Measurements from ENCODE around the gene TMEM256. TPM values are rescaled to one million over a fixed set of nuclear protein-coding genes. Genes with fewer than 3 reads are reported as not detected.
A peak's percentile ranks its signal among the peaks of the same experiment; 100 is the strongest.

The TMEM256 gene
- total and polyA plus RNA-seq, 9 donors = 45.4 to 100 (median 58.2) TPM

GRCh38 chr17:7440834-7441195 is 36.9 kb upstream of the TMEM256 start:
- peaks cover 74% of the 10 kb centered on the region for H3K27me3 ChIP-seq (ENCODE audit: control insufficient read depth, insufficient read depth, low read length)
- DNase-seq = peak; percentile 67
- H3K4me1 ChIP-seq (ENCODE audit: control insufficient read depth, insufficient read depth, low read length) = peaks cover 81% of the 10 kb centered on the region

GRCh38 chr17:7440113-7440833 is 36.4 kb upstream of the TMEM256 start:
- Histone ChIP-seq H3K27me3 (ENCODE audit: control insufficient read depth, insufficient read depth, low read length) (peaks cover 74% of the 10 kb centered on the region), H3K36me3 (ENCODE audit: control insufficient read depth, insufficient read depth, low read length) (no peaks in the 10 kb centered on the region), H3K9me3 (replicated peaks; ENCODE audit: control insufficient read depth, low read depth, low read length) (no peaks in the 10 kb centered on the region), H3K27ac (ENCODE audit: low read length) (peak overlapping the region; percentile 48), H3K4me1 (ENCODE audit: control insufficient read depth, insufficient read depth, low read length) (peaks cover 81% of the 10 kb centered on the region), H3K4me3 (ENCODE audit: low read length) (peak overlapping the region; percentile 46)
- WGBS (ENCODE audit: insufficient coverage) = 1% methylated on average over 38 of the region's 46 CpGs
- peak; percentile 67 for DNase-seq

More at GRCh38 chr17:7440834-7441195, 36.9 kb upstream of the TMEM256 start:
- Histone ChIP-seq H3K27ac (ENCODE audit: low read length) (peak overlapping the region; percentile 48), H3K36me3 (ENCODE audit: control insufficient read depth, insufficient read depth, low read length) (no peaks in the 10 kb centered on the region), H3K9me3 (replicated peaks; ENCODE audit: control insufficient read depth, low read depth, low read length) (no peaks in the 10 kb centered on the region), H3K4me3 (ENCODE audit: low read length) (peak overlapping the region; percentile 46)
- 2% methylated on average over 9 of the region's 12 CpGs for WGBS (ENCODE audit: insufficient coverage)

GRCh38 chr17:7439462-7440112 is 35.7 kb upstream of the TMEM256 start, which contains the start of gene FGF11:
Gene FGF11, plus strand, starts transcription at chr17:7439512. Its CDS starts 109 bp downstream, at chr17:7439621.
- Histone ChIP-seq H3K27ac (ENCODE audit: low read length) (no peak within 1 kb of the TSS), H3K27me3 (ENCODE audit: control insufficient read depth, insufficient read depth, low read length) (peaks cover 74% of the 10 kb centered on the region), H3K4me3 (ENCODE audit: low read length) (peak within 1 kb of the TSS; percentile 46), H3K36me3 (ENCODE audit: control insufficient read depth, insufficient read depth, low read length) (no peaks in the 10 kb centered on the region), H3K4me1 (ENCODE audit: control insufficient read depth, insufficient read depth, low read length) (peaks cover 76% of the 10 kb centered on the region), H3K9me3 (replicated peaks; ENCODE audit: control insufficient read depth, low read depth, low read length) (no peaks in the 10 kb centered on the region)
- under 1% methylated on average over 47 of the region's 50 CpGs for WGBS (ENCODE audit: insufficient coverage)
- no peak for DNase-seq

GRCh38 chr17:7438656-7439460 is 35.0 kb upstream of the TMEM256 start:
- H3K27ac ChIP-seq (ENCODE audit: low read length) = no peak overlapping the region
- WGBS (ENCODE audit: insufficient coverage) = 33% methylated on average over 7 of the region's 11 CpGs
- peaks cover 71% of the 10 kb centered on the region for H3K27me3 ChIP-seq (ENCODE audit: control insufficient read depth, insufficient read depth, low read length)
- H3K4me1 ChIP-seq (ENCODE audit: control insufficient read depth, insufficient read depth, low read length) = peaks cover 70% of the 10 kb centered on the region
- H3K9me3 ChIP-seq (replicated peaks; ENCODE audit: control insufficient read depth, low read depth, low read length) = no peaks in the 10 kb centered on the region
- DNase-seq = no peak
- no peak overlapping the region for H3K4me3 ChIP-seq (ENCODE audit: low read length)
- no peaks in the 10 kb centered on the region for H3K36me3 ChIP-seq (ENCODE audit: control insufficient read depth, insufficient read depth, low read length)

GRCh38 chr17:7437950-7438614 is 34.2 kb upstream of the TMEM256 start:
- DNase-seq = peak; percentile 68
- Histone ChIP-seq H3K4me1 (ENCODE audit: control insufficient read depth, insufficient read depth, low read length) (peaks cover 62% of the 10 kb centered on the region), H3K27me3 (ENCODE audit: control insufficient read depth, insufficient read depth, low read length) (peaks cover 71% of the 10 kb centered on the region), H3K9me3 (replicated peaks; ENCODE audit: control insufficient read depth, low read depth, low read length) (no peaks in the 10 kb centered on the region), H3K36me3 (ENCODE audit: control insufficient read depth, insufficient read depth, low read length) (no peaks in the 10 kb centered on the region), H3K4me3 (ENCODE audit: low read length) (peak overlapping the region; percentile 34), H3K27ac (ENCODE audit: low read length) (no peak overlapping the region)
- WGBS (ENCODE audit: insufficient coverage) = 9% methylated on average over 48 of the region's 48 CpGs

- H3K4me1 ChIP-seq (ENCODE audit: control insufficient read depth, insufficient read depth, low read length) = peaks cover 55% of the 10 kb centered on the region
These were observed 33.5 kb upstream of the TMEM256 start for GRCh38 chr17:7437369-7437863.

GRCh38 chr17:7436556-7437368 is 32.9 kb upstream of the TMEM256 start:
- Histone ChIP-seq H3K9me3 (replicated peaks; ENCODE audit: control insufficient read depth, low read depth, low read length) (no peaks in the 10 kb centered on the region), H3K36me3 (ENCODE audit: control insufficient read depth, insufficient read depth, low read length) (no peaks in the 10 kb centered on the region), H3K27me3 (ENCODE audit: control insufficient read depth, insufficient read depth, low read length) (peaks cover 67% of the 10 kb centered on the region), H3K4me1 (ENCODE audit: control insufficient read depth, insufficient read depth, low read length) (peaks cover 55% of the 10 kb centered on the region), H3K4me3 (ENCODE audit: low read length) (peak overlapping the region; percentile 26), H3K27ac (ENCODE audit: low read length) (peak overlapping the region; percentile 45)
- WGBS (ENCODE audit: insufficient coverage) = under 1% methylated on average over 90 of the region's 92 CpGs
- DNase-seq = peak; percentile 84

More at GRCh38 chr17:7437369-7437863, 33.5 kb upstream of the TMEM256 start:
- Histone ChIP-seq H3K27me3 (ENCODE audit: control insufficient read depth, insufficient read depth, low read length) (peaks cover 69% of the 10 kb centered on the region), H3K36me3 (ENCODE audit: control insufficient read depth, insufficient read depth, low read length) (no peaks in the 10 kb centered on the region), H3K4me3 (ENCODE audit: low read length) (peak overlapping the region; percentile 26), H3K27ac (ENCODE audit: low read length) (no peak overlapping the region), H3K9me3 (replicated peaks; ENCODE audit: control insufficient read depth, low read depth, low read length) (no peaks in the 10 kb centered on the region)
- 12% methylated on average over 24 of the region's 31 CpGs for WGBS (ENCODE audit: insufficient coverage)
- no peak for DNase-seq

- no peaks in the 10 kb centered on the region for H3K9me3 ChIP-seq (replicated peaks; ENCODE audit: control insufficient read depth, low read depth, low read length)
- DNase-seq = no peak
- H3K4me1 ChIP-seq (ENCODE audit: control insufficient read depth, insufficient read depth, low read length) = peaks cover 49% of the 10 kb centered on the region
- H3K4me3 ChIP-seq (ENCODE audit: low read length) = peak overlapping the region; percentile 39
- H3K36me3 ChIP-seq (ENCODE audit: control insufficient read depth, insufficient read depth, low read length) = no peaks in the 10 kb centered on the region
- peak overlapping the region; percentile 66 for H3K27ac ChIP-seq (ENCODE audit: low read length)
- H3K27me3 ChIP-seq (ENCODE audit: control insufficient read depth, insufficient read depth, low read length) = peaks cover 60% of the 10 kb centered on the region
- WGBS (ENCODE audit: insufficient coverage) = 3% methylated on average over 49 of the region's 49 CpGs
These were observed 32.0 kb upstream of the TMEM256 start for GRCh38 chr17:7435676-7436555.
